GM10266 (cell line): Measurements from ENCODE around the gene AFF1.
"Not testable (repeated sequence)": the region's sequence is repeated elsewhere in the genome, so short reads cannot be mapped to it uniquely, and the experiment has no call there.

ENCODE experiments used
- DNase-seq: peaks from one replicate; pipeline ENCODE4 v3.0.0; 2012; ENCODE audit errors: extremely low spot score
- CTCF ChIP-seq: IDR thresholded peaks from 2 replicates; pipeline ENCODE4 v1.5.1; 2012; ENCODE audit warnings: mild to moderate bottlenecking, low read depth; ENCODE audit not compliant: control insufficient read depth, insufficient read depth; ENCODE audit errors: missing control alignments

The AFF1 gene

GRCh38 chr4:87071401-87071800, 136.6 kb downstream of the AFF1 start:
- TF ChIP-seq CTCF = no peak
- no peak for DNase-seq

GRCh38 chr4:87072545-87072944, 137.7 kb downstream of the AFF1 start:
- DNase-seq = not testable (repeated sequence)

GRCh38 chr4:87073199-87074120, 138.6 kb downstream of the AFF1 start:
- peak; percentile 53 for DNase-seq
- no peak for TF ChIP-seq CTCF

GRCh38 chr4:87074121-87074488, 139.3 kb downstream of the AFF1 start:
- no peak for TF ChIP-seq CTCF
- DNase-seq = no peak

GRCh38 chr4:87075876-87076275, 141.1 kb downstream of the AFF1 start:
- TF ChIP-seq CTCF = no peak
- no peak for DNase-seq

- no peak for TF ChIP-seq CTCF
- no peak for DNase-seq
Measured at GRCh38 chr4:87076690-87077358, 142.0 kb downstream of the AFF1 start.

GRCh38 chr4:87077914-87078585, 143.2 kb downstream of the AFF1 start:
- no peak for TF ChIP-seq CTCF
- no peak for DNase-seq
